NT2/D1 (cell line): ENCODE data around the gene SEL1L3.

Experiments
- SUZ12 ChIP-seq: IDR thresholded peaks from 2 replicates; pipeline ENCODE4 v1.6.1; 2011; ENCODE audit not compliant: insufficient read length, insufficient read depth; ENCODE audit errors: extremely low read depth
- YY1 ChIP-seq: IDR thresholded peaks from 2 replicates; pipeline ENCODE4 v1.6.1; 2011; ENCODE audit not compliant: insufficient read length, insufficient read depth
- ZNF274 ChIP-seq: IDR thresholded peaks from 2 replicates; pipeline ENCODE4 v1.6.1; 2011; ENCODE audit warnings: mild to moderate bottlenecking, low read depth, low read length

- no peak for TF ChIP-seq ZNF274
- TF ChIP-seq YY1, result no peak
- TF ChIP-seq SUZ12, result no peak
Observed at GRCh38 chr4:25890571-25891485, 28.0 kb upstream of the SEL1L3 start.
